ENCODE results near the gene ESYT2.

ESYT2 gene

GRCh38 chr7:158695726-158696452 is 133.4 kb downstream of the ESYT2 start:
- DNase-seq (ENCODE audit: low read depth): peak; percentile 18

- no peak for DNase-seq (ENCODE audit: low read depth)
Measured at GRCh38 chr7:158695056-158695455, 134.3 kb downstream of the ESYT2 start.

GRCh38 chr7:158694650-158695049 is 134.7 kb downstream of the ESYT2 start:
- no peak for DNase-seq (ENCODE audit: low read depth)

GRCh38 chr7:158689488-158689887 is 139.8 kb downstream of the ESYT2 start:
- no peak for DNase-seq (ENCODE audit: low read depth)

- no peak for DNase-seq (ENCODE audit: low read depth)
Measured at GRCh38 chr7:158687406-158687805, 141.9 kb downstream of the ESYT2 start.

- no peak for DNase-seq (ENCODE audit: low read depth)
Measured at GRCh38 chr7:158685693-158686092, 143.6 kb downstream of the ESYT2 start.

GRCh38 chr7:158684329-158684728 is 145.0 kb downstream of the ESYT2 start:
- no peak for DNase-seq (ENCODE audit: low read depth)

GRCh38 chr7:158683541-158683940 is 145.8 kb downstream of the ESYT2 start:
- DNase-seq (ENCODE audit: low read depth): no peak

GRCh38 chr7:158682456-158682855 is 146.9 kb downstream of the ESYT2 start:
- no peak for DNase-seq (ENCODE audit: low read depth)
